HepG2 (cell line): ENCODE results near the gene POLR1F. TPM values are rescaled to one million over a fixed set of nuclear protein-coding genes. Genes with fewer than 3 reads are reported as not detected.

Source experiments
- ATAC-seq: fragments of 200-7000 bp; cut with Tn5 transposase; 3 replicates; pipeline ENCODE4 v1.9.1; 2020; ENCODE audit warnings: mild to moderate bottlenecking, moderate library complexity
- BruUV-seq: library from RNA; stranded (reverse); fragments of 400-500 nt; replicated peaks from 2 replicates; lab custom pipeline; 2021; lab: Mats Ljungman, UMichigan
- CTCF ChIA-PET: fragments of 300-600 bp; formaldehyde crosslinking; extraction: SDS; loops from one replicate; lab custom pipeline; 2021; ENCODE audit warnings: low total read pairs, inconsistent platforms, low intra/inter-chr PET ratio; lab: Yijun Ruan, JAX
- POLR2A ChIA-PET: fragments of 350-600 bp; sonication (Branson Sonifier 250); formaldehyde crosslinking; loops from one replicate; lab custom pipeline; 2020; ENCODE audit warnings: antibody characterized with exemption, inconsistent platforms; lab: Yijun Ruan, JAX
- DNase-seq: peaks from one replicate; pipeline ENCODE4 v3.0.0-alpha.2; 2015; ENCODE audit warnings: low spot score
- FAIRE-seq: peaks from 3 replicates; lab custom pipeline; 2011; peaks lifted over from hg19 to GRCh38; lab: Jason Lieb, UNC
- H2AFZ ChIP-seq: one replicate; pipeline ENCODE4 v1.6.1; 2011; ENCODE audit warnings: low read length, inconsistent platforms
- H3K27ac ChIP-seq: fragments of 300-600 bp; 3 replicates; pipeline ENCODE4 v1.8.0; 2011; ENCODE audit warnings: mixed run types, mild to moderate bottlenecking, mixed read lengths, low read length, inconsistent platforms; ENCODE audit not compliant: insufficient read depth; ENCODE audit errors: extremely low read length
- H3K27me3 ChIP-seq, 2 experiments: fragments of 200-600 bp in 1 of 2; 2 replicates in 1 of 2; 3 replicates in 1 of 2; pipeline versions ENCODE4 v1.6.0 to v1.8.0; 2011; ENCODE audit warnings: low read length in 2 of 2, mild to moderate bottlenecking in 2 of 2, moderate library complexity in 2 of 2, inconsistent platforms in 1 of 2; ENCODE audit not compliant: insufficient read depth in 2 of 2, control insufficient read depth in 1 of 2
- H3K36me3 ChIP-seq, 2 experiments: fragments of 200-600 bp in 1 of 2; replicated peaks in 1 of 2; 2 replicates in 1 of 2; 3 replicates in 1 of 2; pipeline versions ENCODE4 v1.5.1 to v1.8.0; 2011; ENCODE audit warnings: low read length in 2 of 2, inconsistent platforms in 1 of 2; ENCODE audit not compliant: insufficient read depth in 2 of 2, control insufficient read depth in 1 of 2
- H3K4me1 ChIP-seq: 2 replicates; pipeline ENCODE4 v1.5.1; 2012; ENCODE audit warnings: low read length, inconsistent platforms; ENCODE audit not compliant: insufficient read depth
- H3K4me2 ChIP-seq: 2 replicates; pipeline ENCODE4 v1.6.0; 2011; ENCODE audit warnings: low read depth, low read length, inconsistent platforms
- H3K4me3 ChIP-seq, 3 experiments: fragments of 200-600 bp in 1 of 3; sonication (generic), shearing (Covaris generic) in 1 of 3; replicated peaks in 1 of 3; 2 replicates each; pipeline ENCODE4 v1.5.1; 2011 to 2016; ENCODE audit warnings: low read length in 3 of 3, inconsistent platforms in 2 of 3, low read depth in 2 of 3, mild to moderate bottlenecking in 2 of 3, control low read depth in 1 of 3, mixed read lengths in 1 of 3; ENCODE audit not compliant: insufficient read depth in 1 of 3
- H3K79me2 ChIP-seq: one replicate; pipeline ENCODE4 v1.6.1; 2011; ENCODE audit warnings: low read length, inconsistent platforms; ENCODE audit not compliant: insufficient read depth
- H3K9ac ChIP-seq: 2 replicates; pipeline ENCODE4 v1.6.0; 2011; ENCODE audit warnings: mild to moderate bottlenecking, low read depth, low read length, inconsistent platforms; ENCODE audit not compliant: insufficient read depth
- H3K9me3 ChIP-seq: 2 replicates; pipeline ENCODE4 v1.5.1; 2012; ENCODE audit warnings: mild to moderate bottlenecking, low read length
- H4K20me1 ChIP-seq: 2 replicates; pipeline ENCODE4 v1.6.0; 2011; ENCODE audit warnings: inconsistent platforms, mild to moderate bottlenecking, low read length, moderate library complexity; ENCODE audit not compliant: insufficient read depth
- ARNTL ChIP-seq: sonication (generic); formaldehyde crosslinking; IDR thresholded peaks from 2 replicates; pipeline ENCODE4 v1.4.0; 2020; ENCODE audit warnings: mild to moderate bottlenecking, missing genetic modification reagents
- EZH2 ChIP-seq: conservative IDR thresholded peaks from 2 replicates; pipeline ENCODE4 v1.6.1; 2012; ENCODE audit warnings: mild to moderate bottlenecking, low read depth, low read length, moderate library complexity
- HES4 ChIP-seq: sonication (generic); formaldehyde crosslinking; IDR thresholded peaks from 2 replicates; pipeline ENCODE4 v1.9.0; 2021; ENCODE audit warnings: mild to moderate bottlenecking, missing genetic modification reagents, borderline replicate concordance
- HNRNPH1 ChIP-seq: fragments of 200-400 bp; formaldehyde crosslinking; optimal IDR thresholded peaks from 2 replicates; pipeline ENCODE3; 2017; ENCODE audit warnings: mild to moderate bottlenecking, low read depth, low read length
- NBN ChIP-seq: fragments of 450-650 bp; conservative IDR thresholded peaks from 2 replicates; pipeline ENCODE4 v1.6.1; 2017
- SALL2 ChIP-seq: sonication (generic); formaldehyde crosslinking; IDR thresholded peaks from 2 replicates; pipeline ENCODE4 v1.8.1; 2023; ENCODE audit warnings: mild to moderate bottlenecking, missing genetic modification reagents, inconsistent platforms
- ZBTB20 ChIP-seq: sonication (generic); formaldehyde crosslinking; IDR thresholded peaks from 2 replicates; pipeline ENCODE4 v1.8.1; 2023; ENCODE audit warnings: missing genetic modification reagents, low read depth, mild to moderate bottlenecking, borderline replicate concordance
- ZNF468 ChIP-seq: sonication (generic); formaldehyde crosslinking; IDR thresholded peaks from 2 replicates; pipeline ENCODE4 v1.8.0; 2022; ENCODE audit warnings: mild to moderate bottlenecking, moderate library complexity, missing genetic modification reagents
- ZNF672 ChIP-seq: sonication (generic); formaldehyde crosslinking; IDR thresholded peaks from 2 replicates; pipeline ENCODE4 v1.8.1; 2022; ENCODE audit warnings: missing genetic modification reagents
- ZNF775 ChIP-seq: sonication (generic); formaldehyde crosslinking; IDR thresholded peaks from 2 replicates; pipeline ENCODE4 v1.4.0; 2020; ENCODE audit warnings: missing genetic modification reagents, mild to moderate bottlenecking, moderate library complexity, borderline replicate concordance
- whole genome bisulfite sequencing: methylation state at CpG from one replicate; pipeline ENCODE4 v1.1.6; 2017; ENCODE audit warnings: low lambda C conversion rate; 5-methylcytosine and 5-hydroxymethylcytosine counted together
- in situ Hi-C: cut with HindIII; loops from 2 replicates; pipeline ENCODE4 v1.10.0; 2017; ENCODE audit warnings: low pct_unique_long_range_greater_than_20kb; ENCODE audit not compliant: extremely low pct_ligation_motif_present
- intact Hi-C: fragments of 100-400 bp; cut with micrococcal nuclease; formaldehyde crosslinking; loops from one replicate; pipeline ENCODE4 v1.10.0; 2022; ENCODE audit not compliant: unreplicated experiment
- polyA plus RNA-seq, 8 experiments: library from polyadenylated mRNA; depleted of rRNA in 3 of 8; stranded (reverse) in 7 of 8; unstranded in 1 of 8; fragments of >200 nt; fragmentation: Illumina TruSeq in 4 of 8; extraction: Trizol in 4 of 8; gene quantifications; 2 replicates each; pipeline versions ENCODE4 v1.2.1 to v1.2.3, GENCODE V29; 2011 to 2016; ENCODE audit warnings: low read depth in 4 of 8, missing spikeins in 1 of 8, mixed read lengths in 1 of 8; ENCODE audit not compliant: insufficient read depth in 1 of 8
- total RNA-seq, 5 experiments: library from RNA; depleted of rRNA; stranded (reverse); fragments of >200 nt; fragmentation: Illumina TruSeq; extraction: Trizol; gene quantifications; 2 replicates each; pipeline ENCODE4 v1.2.3, GENCODE V29; 2016; ENCODE audit warnings: low read depth in 1 of 5
- TF ChIP-seq, protein P1 (sequence below): sonication (generic); formaldehyde crosslinking; IDR thresholded peaks from 2 replicates; pipeline ENCODE4 v1.9.0; 2021; ENCODE audit warnings: mild to moderate bottlenecking, missing genetic modification reagents
- TF ChIP-seq, protein P2 (sequence below): sonication (generic); formaldehyde crosslinking; IDR thresholded peaks from 2 replicates; pipeline ENCODE4 v1.4.0; 2020; ENCODE audit warnings: low read depth, missing genetic modification reagents

Gene POLR1F
- total and polyA plus RNA-seq, 2 of the 13 experiments (the other 11 are each of a cell fraction or from before 2014, with no cell fraction given), result 8.0 to 14.9 TPM

DNA sequence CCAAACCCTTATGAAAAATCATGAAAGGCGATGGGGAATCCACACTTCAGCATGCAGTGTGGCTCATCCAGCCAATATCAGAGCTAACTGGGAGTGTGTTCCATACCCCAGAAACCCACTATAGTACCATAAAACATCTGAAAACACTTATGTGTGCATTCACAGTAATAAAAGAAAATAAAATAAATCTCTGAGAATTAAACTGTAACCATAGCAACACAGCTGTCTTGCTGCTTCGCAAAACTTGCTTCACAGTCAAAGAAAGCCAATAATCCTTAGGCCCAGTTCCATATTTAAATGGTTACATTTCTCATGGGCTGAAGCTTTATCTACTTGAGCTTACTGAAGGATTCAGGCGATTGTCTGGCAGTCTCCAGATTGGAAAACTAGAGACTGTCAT lies 19.9 kb upstream of the POLR1F start (continued):
- TF ChIP-seq, protein P1, sequence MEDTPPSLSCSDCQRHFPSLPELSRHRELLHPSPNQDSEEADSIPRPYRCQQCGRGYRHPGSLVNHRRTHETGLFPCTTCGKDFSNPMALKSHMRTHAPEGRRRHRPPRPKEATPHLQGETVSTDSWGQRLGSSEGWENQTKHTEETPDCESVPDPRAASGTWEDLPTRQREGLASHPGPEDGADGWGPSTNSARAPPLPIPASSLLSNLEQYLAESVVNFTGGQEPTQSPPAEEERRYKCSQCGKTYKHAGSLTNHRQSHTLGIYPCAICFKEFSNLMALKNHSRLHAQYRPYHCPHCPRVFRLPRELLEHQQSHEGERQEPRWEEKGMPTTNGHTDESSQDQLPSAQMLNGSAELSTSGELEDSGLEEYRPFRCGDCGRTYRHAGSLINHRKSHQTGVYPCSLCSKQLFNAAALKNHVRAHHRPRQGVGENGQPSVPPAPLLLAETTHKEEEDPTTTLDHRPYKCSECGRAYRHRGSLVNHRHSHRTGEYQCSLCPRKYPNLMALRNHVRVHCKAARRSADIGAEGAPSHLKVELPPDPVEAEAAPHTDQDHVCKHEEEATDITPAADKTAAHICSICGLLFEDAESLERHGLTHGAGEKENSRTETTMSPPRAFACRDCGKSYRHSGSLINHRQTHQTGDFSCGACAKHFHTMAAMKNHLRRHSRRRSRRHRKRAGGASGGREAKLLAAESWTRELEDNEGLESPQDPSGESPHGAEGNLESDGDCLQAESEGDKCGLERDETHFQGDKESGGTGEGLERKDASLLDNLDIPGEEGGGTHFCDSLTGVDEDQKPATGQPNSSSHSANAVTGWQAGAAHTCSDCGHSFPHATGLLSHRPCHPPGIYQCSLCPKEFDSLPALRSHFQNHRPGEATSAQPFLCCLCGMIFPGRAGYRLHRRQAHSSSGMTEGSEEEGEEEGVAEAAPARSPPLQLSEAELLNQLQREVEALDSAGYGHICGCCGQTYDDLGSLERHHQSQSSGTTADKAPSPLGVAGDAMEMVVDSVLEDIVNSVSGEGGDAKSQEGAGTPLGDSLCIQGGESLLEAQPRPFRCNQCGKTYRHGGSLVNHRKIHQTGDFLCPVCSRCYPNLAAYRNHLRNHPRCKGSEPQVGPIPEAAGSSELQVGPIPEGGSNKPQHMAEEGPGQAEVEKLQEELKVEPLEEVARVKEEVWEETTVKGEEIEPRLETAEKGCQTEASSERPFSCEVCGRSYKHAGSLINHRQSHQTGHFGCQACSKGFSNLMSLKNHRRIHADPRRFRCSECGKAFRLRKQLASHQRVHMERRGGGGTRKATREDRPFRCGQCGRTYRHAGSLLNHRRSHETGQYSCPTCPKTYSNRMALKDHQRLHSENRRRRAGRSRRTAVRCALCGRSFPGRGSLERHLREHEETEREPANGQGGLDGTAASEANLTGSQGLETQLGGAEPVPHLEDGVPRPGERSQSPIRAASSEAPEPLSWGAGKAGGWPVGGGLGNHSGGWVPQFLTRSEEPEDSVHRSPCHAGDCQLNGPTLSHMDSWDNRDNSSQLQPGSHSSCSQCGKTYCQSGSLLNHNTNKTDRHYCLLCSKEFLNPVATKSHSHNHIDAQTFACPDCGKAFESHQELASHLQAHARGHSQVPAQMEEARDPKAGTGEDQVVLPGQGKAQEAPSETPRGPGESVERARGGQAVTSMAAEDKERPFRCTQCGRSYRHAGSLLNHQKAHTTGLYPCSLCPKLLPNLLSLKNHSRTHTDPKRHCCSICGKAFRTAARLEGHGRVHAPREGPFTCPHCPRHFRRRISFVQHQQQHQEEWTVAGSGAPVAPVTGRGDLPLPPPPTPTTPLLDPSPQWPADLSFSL (CRISPR knock-in tag), result no peak
- TF ChIP-seq HES4, result no peak

DNA sequence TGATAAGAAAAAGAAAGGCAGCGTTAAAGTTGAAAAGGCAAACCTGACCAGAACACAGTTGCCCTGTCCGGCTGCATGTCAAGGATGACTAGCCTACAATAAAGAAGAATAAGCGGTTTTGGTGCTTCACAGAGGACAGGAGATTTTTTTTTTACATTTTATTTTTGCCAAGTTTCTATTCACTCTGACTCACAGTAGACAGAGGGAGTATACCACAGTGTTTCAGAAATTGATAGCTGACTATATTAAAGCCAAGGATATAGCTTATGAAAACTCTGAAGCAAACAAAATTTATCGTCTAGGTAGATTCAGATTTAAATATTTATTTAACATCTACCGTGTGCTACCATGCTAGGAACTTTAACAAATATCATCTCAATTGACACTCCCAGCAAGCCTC lies 16.9 kb upstream of the POLR1F start:
- ATAC-seq (no peak), DNase-seq (no peak), FAIRE-seq (no peak)
- Histone ChIP-seq H3K9me3 (no peaks in the 10 kb centered on the region), H3K4me1 (no peaks in the 10 kb centered on the region), H3K4me2 (no peak overlapping the region), H3K79me2 (no peaks in the 10 kb centered on the region), H3K27me3 (no peaks in the 10 kb centered on the region), H3K27ac (no peak overlapping the region), H3K9ac (no peak overlapping the region), H2AFZ (no peak overlapping the region), H3K4me3 (no peak overlapping the region), H3K36me3 (no peaks in the 10 kb centered on the region), H4K20me1 (no peaks in the 10 kb centered on the region)
- CTCF ChIA-PET, result no interaction called here
- in situ Hi-C loops (no loop called here), intact Hi-C loops (no loop called here)
- TF ChIP-seq NBN (no peak), ZBTB20 (CRISPR knock-in tag) (no peak), EZH2 (no peak), SALL2 (no peak), ARNTL (no peak), HNRNPH1 (no peak), ZNF775 (CRISPR knock-in tag) (no peak), ZNF672 (no peak), ZNF468 (CRISPR knock-in tag) (no peak)
- TF ChIP-seq, protein P2, sequence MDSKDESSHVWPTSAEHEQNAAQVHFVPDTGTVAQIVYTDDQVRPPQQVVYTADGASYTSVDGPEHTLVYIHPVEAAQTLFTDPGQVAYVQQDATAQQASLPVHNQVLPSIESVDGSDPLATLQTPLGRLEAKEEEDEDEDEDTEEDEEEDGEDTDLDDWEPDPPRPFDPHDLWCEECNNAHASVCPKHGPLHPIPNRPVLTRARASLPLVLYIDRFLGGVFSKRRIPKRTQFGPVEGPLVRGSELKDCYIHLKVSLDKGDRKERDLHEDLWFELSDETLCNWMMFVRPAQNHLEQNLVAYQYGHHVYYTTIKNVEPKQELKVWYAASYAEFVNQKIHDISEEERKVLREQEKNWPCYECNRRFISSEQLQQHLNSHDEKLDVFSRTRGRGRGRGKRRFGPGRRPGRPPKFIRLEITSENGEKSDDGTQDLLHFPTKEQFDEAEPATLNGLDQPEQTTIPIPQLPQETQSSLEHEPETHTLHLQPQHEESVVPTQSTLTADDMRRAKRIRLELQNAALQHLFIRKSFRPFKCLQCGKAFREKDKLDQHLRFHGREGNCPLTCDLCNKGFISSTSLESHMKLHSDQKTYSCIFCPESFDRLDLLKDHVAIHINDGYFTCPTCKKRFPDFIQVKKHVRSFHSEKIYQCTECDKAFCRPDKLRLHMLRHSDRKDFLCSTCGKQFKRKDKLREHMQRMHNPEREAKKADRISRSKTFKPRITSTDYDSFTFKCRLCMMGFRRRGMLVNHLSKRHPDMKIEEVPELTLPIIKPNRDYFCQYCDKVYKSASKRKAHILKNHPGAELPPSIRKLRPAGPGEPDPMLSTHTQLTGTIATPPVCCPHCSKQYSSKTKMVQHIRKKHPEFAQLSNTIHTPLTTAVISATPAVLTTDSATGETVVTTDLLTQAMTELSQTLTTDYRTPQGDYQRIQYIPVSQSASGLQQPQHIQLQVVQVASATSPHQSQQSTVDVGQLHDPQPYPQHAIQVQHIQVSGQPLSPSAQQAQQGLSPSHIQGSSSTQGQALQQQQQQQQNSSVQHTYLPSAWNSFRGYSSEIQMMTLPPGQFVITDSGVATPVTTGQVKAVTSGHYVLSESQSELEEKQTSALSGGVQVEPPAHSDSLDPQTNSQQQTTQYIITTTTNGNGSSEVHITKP (CRISPR knock-in tag), result no peak
- POLR2A ChIA-PET, result no interaction called here
- 4% methylated on average over 5 of the region's 5 CpGs for WGBS
- no TSS peak for BruUV-seq
